CD4-positive, alpha-beta T cell treated with Interleukin-4 for 1 hour (primary cell): ENCODE data around the gene MFF.
A peak's percentile ranks its signal among the peaks of the same experiment; 100 is the strongest.

Source experiments
- DNase-seq, 2 donors: peaks; one replicate each; pipeline ENCODE4 v3.0.0-alpha.2; 2020 to 2022

Gene MFF

GRCh38 chr2:227324995-227325838 is at the start of gene MFF:
Gene MFF, plus strand, starts transcription at chr2:227325251. Its CDS starts 5,415 bp downstream, at chr2:227330666.
- DNase-seq = peak; percentile 94 to 95

- DNase-seq = no peak
These were observed 44.2 kb upstream of the MFF start for GRCh38 chr2:227280895-227281294.

- no peak for DNase-seq
These were observed 39.3 kb upstream of the MFF start for GRCh38 chr2:227285741-227286236.

- DNase-seq = no peak
These were observed 37.3 kb upstream of the MFF start for GRCh38 chr2:227287771-227288170.

GRCh38 chr2:227292314-227292713 is 32.7 kb upstream of the MFF start:
- no peak for DNase-seq

GRCh38 chr2:227293531-227293930 is 31.5 kb upstream of the MFF start:
- DNase-seq = no peak

- DNase-seq = no peak
These were observed 29.2 kb upstream of the MFF start for GRCh38 chr2:227295806-227296205.

GRCh38 chr2:227296671-227297405 is 28.2 kb upstream of the MFF start:
- no peak for DNase-seq

- DNase-seq = no peak
These were observed 23.5 kb upstream of the MFF start for GRCh38 chr2:227301523-227301922.

- no peak for DNase-seq
These were observed 16.3 kb upstream of the MFF start for GRCh38 chr2:227308784-227309183.

GRCh38 chr2:227310756-227311110 is 14.3 kb upstream of the MFF start:
- no peak for DNase-seq

- DNase-seq = no peak
These were observed 13.1 kb upstream of the MFF start for GRCh38 chr2:227311861-227312506.

- no peak for DNase-seq
These were observed 12.5 kb upstream of the MFF start for GRCh38 chr2:227312579-227312978.

- no peak for DNase-seq
These were observed 11.7 kb upstream of the MFF start for GRCh38 chr2:227313310-227313709.

GRCh38 chr2:227317834-227318233 is 7.2 kb upstream of the MFF start:
- no peak for DNase-seq

GRCh38 chr2:227320305-227321094 is 4.6 kb upstream of the MFF start:
- no peak for DNase-seq

- no peak for DNase-seq
These were observed 2.4 kb upstream of the MFF start for GRCh38 chr2:227322530-227323205.

GRCh38 chr2:227323818-227324217 is 1.2 kb upstream of the MFF start:
- no peak for DNase-seq

- no peak for DNase-seq
These were observed 433 bp upstream of the MFF start for GRCh38 chr2:227324642-227324994.

GRCh38 chr2:227325839-227326195 is 766 bp downstream of the MFF start:
- no peak for DNase-seq

GRCh38 chr2:227326783-227327182 is 1.7 kb downstream of the MFF start:
- no peak for DNase-seq

GRCh38 chr2:227335713-227336112 is 10.7 kb downstream of the MFF start:
- no peak for DNase-seq
